ENCODE results near the gene PARD3B. TPM values are rescaled to one million over a fixed set of nuclear protein-coding genes. Genes with fewer than 3 reads are reported as not detected.

The PARD3B gene
- total RNA-seq, 1 donor from 2014 or later = 18.4 TPM

- Mint-ChIP-seq H3K27me3 (ENCODE audit: low read depth) (no peaks in the 10 kb centered on the region), H3K4me3 (no peak overlapping the region), H3K4me1 (peaks cover 9% of the 10 kb centered on the region), H3K9me3 (no peaks in the 10 kb centered on the region), H3K36me3 (ENCODE audit: low read depth) (no peaks in the 10 kb centered on the region), H3K27ac (ENCODE audit: unreplicated experiment) (peak overlapping the region; percentile 30)
- no peak for TF ChIP-seq CTCF (conservative IDR thresholded peaks at IDR 0.05)
- no peak for DNase-seq (ENCODE audit: low read depth, low spot score)
These were observed 654.0 kb downstream of the PARD3B start for GRCh38 chr2:205199165-205199850.

- Mint-ChIP-seq H3K27ac (ENCODE audit: unreplicated experiment) (no peak overlapping the region), H3K9me3 (no peaks in the 10 kb centered on the region), H3K4me1 (peaks cover 5% of the 10 kb centered on the region), H3K36me3 (ENCODE audit: low read depth) (peaks cover under 1% of the 10 kb centered on the region), H3K27me3 (ENCODE audit: low read depth) (no peaks in the 10 kb centered on the region), H3K4me3 (no peak overlapping the region)
- no peak for TF ChIP-seq CTCF (conservative IDR thresholded peaks at IDR 0.05)
- DNase-seq (ENCODE audit: low read depth, low spot score) = no peak
These were observed 665.2 kb downstream of the PARD3B start for GRCh38 chr2:205210494-205210893.

- no peak overlapping the region for H3K27ac Mint-ChIP-seq (ENCODE audit: unreplicated experiment)
- H3K4me3 Mint-ChIP-seq = no peak overlapping the region
- H3K4me1 Mint-ChIP-seq = peaks cover 5% of the 10 kb centered on the region
- H3K9me3 Mint-ChIP-seq = no peaks in the 10 kb centered on the region
- TF ChIP-seq CTCF (conservative IDR thresholded peaks at IDR 0.05) = no peak
- no peaks in the 10 kb centered on the region for H3K36me3 Mint-ChIP-seq (ENCODE audit: low read depth)
- DNase-seq (ENCODE audit: low read depth, low spot score) = no peak
- H3K27me3 Mint-ChIP-seq (ENCODE audit: low read depth) = no peaks in the 10 kb centered on the region
These were observed 667.1 kb downstream of the PARD3B start for GRCh38 chr2:205212357-205212756.

- no peak for DNase-seq (ENCODE audit: low read depth, low spot score)
- no peaks in the 10 kb centered on the region for H3K27me3 Mint-ChIP-seq (ENCODE audit: low read depth)
- no peak overlapping the region for H3K27ac Mint-ChIP-seq (ENCODE audit: unreplicated experiment)
- no peaks in the 10 kb centered on the region for H3K9me3 Mint-ChIP-seq
- peaks cover 5% of the 10 kb centered on the region for H3K4me1 Mint-ChIP-seq
- no peaks in the 10 kb centered on the region for H3K36me3 Mint-ChIP-seq (ENCODE audit: low read depth)
- H3K4me3 Mint-ChIP-seq = no peak overlapping the region
- TF ChIP-seq CTCF (conservative IDR thresholded peaks at IDR 0.05) = no peak
These were observed 670.8 kb downstream of the PARD3B start for GRCh38 chr2:205216092-205216491.

GRCh38 chr2:205216580-205216979 is 671.3 kb downstream of the PARD3B start:
- H3K4me1 Mint-ChIP-seq = peaks cover 5% of the 10 kb centered on the region
- TF ChIP-seq CTCF (conservative IDR thresholded peaks at IDR 0.05) = no peak
- DNase-seq (ENCODE audit: low read depth, low spot score) = no peak
- H3K27ac Mint-ChIP-seq (ENCODE audit: unreplicated experiment) = no peak overlapping the region
- no peaks in the 10 kb centered on the region for H3K9me3 Mint-ChIP-seq
- H3K27me3 Mint-ChIP-seq (ENCODE audit: low read depth) = no peaks in the 10 kb centered on the region
- H3K4me3 Mint-ChIP-seq = no peak overlapping the region
- H3K36me3 Mint-ChIP-seq (ENCODE audit: low read depth) = no peaks in the 10 kb centered on the region

Measured in neural crest cell (in vitro differentiated cells).